ENCODE measurements around the gene NCEH1.

DNA sequence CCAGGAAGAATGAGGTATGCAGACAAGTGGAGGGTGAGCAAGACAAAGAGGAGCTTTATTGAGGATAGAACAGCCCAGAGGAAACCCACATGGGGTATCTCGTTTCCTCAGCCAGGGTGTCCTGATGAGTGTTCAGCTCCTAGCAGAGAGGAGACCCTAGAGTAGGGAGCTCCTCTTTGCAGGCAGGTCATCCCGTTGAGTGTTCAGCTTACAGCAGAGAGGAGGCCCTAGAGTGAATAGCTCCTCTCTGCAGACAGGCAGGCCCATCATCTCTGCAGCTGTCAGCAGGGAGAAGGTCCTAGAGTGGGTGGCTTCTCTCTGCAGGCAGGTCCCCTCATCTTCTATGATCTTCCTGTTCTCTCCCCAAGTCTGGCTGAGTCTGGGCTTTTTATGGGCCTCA, 97.0 kb downstream of the NCEH1 start:
- TF ChIP-seq RUNX1 (IDR thresholded peaks at IDR 0.05; ENCODE audit: low read depth) = no peak
- TF ChIP-seq, protein P1, sequence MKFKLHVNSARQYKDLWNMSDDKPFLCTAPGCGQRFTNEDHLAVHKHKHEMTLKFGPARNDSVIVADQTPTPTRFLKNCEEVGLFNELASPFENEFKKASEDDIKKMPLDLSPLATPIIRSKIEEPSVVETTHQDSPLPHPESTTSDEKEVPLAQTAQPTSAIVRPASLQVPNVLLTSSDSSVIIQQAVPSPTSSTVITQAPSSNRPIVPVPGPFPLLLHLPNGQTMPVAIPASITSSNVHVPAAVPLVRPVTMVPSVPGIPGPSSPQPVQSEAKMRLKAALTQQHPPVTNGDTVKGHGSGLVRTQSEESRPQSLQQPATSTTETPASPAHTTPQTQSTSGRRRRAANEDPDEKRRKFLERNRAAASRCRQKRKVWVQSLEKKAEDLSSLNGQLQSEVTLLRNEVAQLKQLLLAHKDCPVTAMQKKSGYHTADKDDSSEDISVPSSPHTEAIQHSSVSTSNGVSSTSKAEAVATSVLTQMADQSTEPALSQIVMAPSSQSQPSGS (CRISPR knock-in tag; IDR thresholded peaks at IDR 0.05) = no peak
- TF ChIP-seq CREB1 (IDR thresholded peaks at IDR 0.05) = no peak
- TF ChIP-seq CREB1 (CRISPR knock-in tag; IDR thresholded peaks at IDR 0.05) = no peak
- TF ChIP-seq EZH2 (IDR thresholded peaks at IDR 0.05; ENCODE audit: borderline replicate concordance, low read depth, low read length) = no peak
- TF ChIP-seq YY1 (IDR thresholded peaks at IDR 0.05; ENCODE audit: borderline replicate concordance in 1 of 3, control insufficient read depth in 1 of 3, extremely low read depth in 1 of 3, insufficient read depth in 3 of 3, insufficient read length in 1 of 3, insufficient replicate concordance in 2 of 3, low read depth in 1 of 3, low read length in 2 of 3) = no peak
- no peak for TF ChIP-seq PHF8 (IDR thresholded peaks at IDR 0.05; ENCODE audit: borderline replicate concordance, low read length)
- TF ChIP-seq, protein P2, sequence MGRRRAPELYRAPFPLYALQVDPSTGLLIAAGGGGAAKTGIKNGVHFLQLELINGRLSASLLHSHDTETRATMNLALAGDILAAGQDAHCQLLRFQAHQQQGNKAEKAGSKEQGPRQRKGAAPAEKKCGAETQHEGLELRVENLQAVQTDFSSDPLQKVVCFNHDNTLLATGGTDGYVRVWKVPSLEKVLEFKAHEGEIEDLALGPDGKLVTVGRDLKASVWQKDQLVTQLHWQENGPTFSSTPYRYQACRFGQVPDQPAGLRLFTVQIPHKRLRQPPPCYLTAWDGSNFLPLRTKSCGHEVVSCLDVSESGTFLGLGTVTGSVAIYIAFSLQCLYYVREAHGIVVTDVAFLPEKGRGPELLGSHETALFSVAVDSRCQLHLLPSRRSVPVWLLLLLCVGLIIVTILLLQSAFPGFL (CRISPR knock-in tag; IDR thresholded peaks at IDR 0.05) = no peak
- no peak for TF ChIP-seq SMAD4 (CRISPR knock-in tag; conservative IDR thresholded peaks at IDR 0.05)
- TF ChIP-seq, protein P3, sequence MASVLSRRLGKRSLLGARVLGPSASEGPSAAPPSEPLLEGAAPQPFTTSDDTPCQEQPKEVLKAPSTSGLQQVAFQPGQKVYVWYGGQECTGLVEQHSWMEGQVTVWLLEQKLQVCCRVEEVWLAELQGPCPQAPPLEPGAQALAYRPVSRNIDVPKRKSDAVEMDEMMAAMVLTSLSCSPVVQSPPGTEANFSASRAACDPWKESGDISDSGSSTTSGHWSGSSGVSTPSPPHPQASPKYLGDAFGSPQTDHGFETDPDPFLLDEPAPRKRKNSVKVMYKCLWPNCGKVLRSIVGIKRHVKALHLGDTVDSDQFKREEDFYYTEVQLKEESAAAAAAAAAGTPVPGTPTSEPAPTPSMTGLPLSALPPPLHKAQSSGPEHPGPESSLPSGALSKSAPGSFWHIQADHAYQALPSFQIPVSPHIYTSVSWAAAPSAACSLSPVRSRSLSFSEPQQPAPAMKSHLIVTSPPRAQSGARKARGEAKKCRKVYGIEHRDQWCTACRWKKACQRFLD (CRISPR knock-in tag; IDR thresholded peaks at IDR 0.05) = no peak
- TF ChIP-seq KDM4B (IDR thresholded peaks at IDR 0.05; ENCODE audit: borderline replicate concordance in 2 of 2, low read depth in 1 of 2) = no peak
